Endodermal cell (in vitro differentiated cells): ENCODE measurements around the gene ZBTB7B. TPM values are rescaled to one million over a fixed set of nuclear protein-coding genes. Genes with fewer than 3 reads are reported as not detected.

Source experiments
- DNase-seq: peaks from one replicate; pipeline ENCODE4 v3.0.0-alpha.2; 2017
- H3K27ac ChIP-seq: 2 replicates; pipeline ENCODE4 v1.5.1; 2013; ENCODE audit warnings: mild to moderate bottlenecking, low read depth, low read length, moderate library complexity
- H3K27me3 ChIP-seq: 2 replicates; pipeline ENCODE4 v1.6.1; 2013; ENCODE audit warnings: mild to moderate bottlenecking, low read length, moderate library complexity; ENCODE audit not compliant: insufficient read depth, control insufficient read depth, poor library complexity, severe bottlenecking
- H3K36me3 ChIP-seq: 2 replicates; pipeline ENCODE4 v1.7.0; 2013; ENCODE audit warnings: mild to moderate bottlenecking, low read length, moderate library complexity; ENCODE audit not compliant: control insufficient read depth, insufficient read depth
- H3K4me1 ChIP-seq: one replicate; pipeline ENCODE4 v1.7.0; 2013; ENCODE audit warnings: low read length; ENCODE audit not compliant: control insufficient read depth, insufficient read depth
- H3K4me3 ChIP-seq: 2 replicates; pipeline ENCODE4 v1.5.1; 2013; ENCODE audit warnings: mild to moderate bottlenecking, low read length, moderate library complexity
- H3K9ac ChIP-seq: 2 replicates; pipeline ENCODE4 v1.6.1; 2013; ENCODE audit warnings: mild to moderate bottlenecking, low read length, moderate library complexity; ENCODE audit not compliant: poor library complexity, severe bottlenecking; ENCODE audit errors: extremely low read depth
- H3K9me3 ChIP-seq: 2 replicates; pipeline ENCODE4 v1.6.1; 2013; ENCODE audit warnings: mild to moderate bottlenecking, low read length, moderate library complexity; ENCODE audit not compliant: control insufficient read depth
- H3K27ac Mint-ChIP-seq: 2 replicates; pipeline ENCODE4 v1.8.0; 2020; ENCODE audit warnings: mixed read lengths
- H3K27me3 Mint-ChIP-seq: 2 replicates; pipeline ENCODE4 v1.8.0; 2021; ENCODE audit warnings: mild to moderate bottlenecking, mixed read lengths; ENCODE audit not compliant: insufficient read depth
- H3K36me3 Mint-ChIP-seq: 2 replicates; pipeline ENCODE4 v1.8.0; 2020; ENCODE audit warnings: low read depth, mixed read lengths
- H3K4me1 Mint-ChIP-seq: 2 replicates; pipeline ENCODE4 v1.8.0; 2020; ENCODE audit warnings: mixed read lengths
- H3K4me3 Mint-ChIP-seq: 2 replicates; pipeline ENCODE4 v1.8.0; 2020; ENCODE audit warnings: mild to moderate bottlenecking, moderate library complexity, mixed read lengths
- H3K9me3 Mint-ChIP-seq: 2 replicates; pipeline ENCODE4 v1.8.0; 2020; ENCODE audit warnings: mild to moderate bottlenecking, mixed read lengths
- WGBS, 2 experiments: methylation state at CpG; one replicate each; pipeline versions ENCODE4 v1.1.5 to v1.1.7; 2013; ENCODE audit warnings: missing lambda C conversion rate in 2 of 2, mixed read lengths in 1 of 2; ENCODE audit not compliant: insufficient coverage in 1 of 2, insufficient read length in 1 of 2; 5-methylcytosine and 5-hydroxymethylcytosine counted together
- total RNA-seq, 2 donors: library from RNA; stranded (reverse); fragmentation: NEBNext Ultra II Directional in 1 of 2; extraction: Animal tissue kit (Norgen Biotek cat#: 25700) in 1 of 2; gene quantifications; 2 replicates in 1 of 2; 3 replicates in 1 of 2; pipeline ENCODE4 v1.2.1, GENCODE V29; 2021
- TF ChIP-seq, protein P1 (sequence below): fragments of 200-600 bp; sonication (generic); conservative IDR thresholded peaks from 2 replicates; pipeline ENCODE4 v1.5.0; 2021; ENCODE audit warnings: antibody characterized with exemption, mild to moderate bottlenecking

ZBTB7B gene
- total RNA-seq, 2 donors from 2014 or later, result 21.2 to 23.3 TPM

- peak within 1 kb of the TSS; percentile 63 for H3K4me3 Mint-ChIP-seq
- peaks cover 21% of the 10 kb centered on the region for H3K27me3 Mint-ChIP-seq
- H3K4me1 Mint-ChIP-seq, result peaks cover 9% of the 10 kb centered on the region
- DNase-seq, result peak; percentile 95
- no peaks in the 10 kb centered on the region for H3K9me3 Mint-ChIP-seq
- H3K36me3 ChIP-seq, result no peaks in the 10 kb centered on the region
- TF ChIP-seq, protein P1, sequence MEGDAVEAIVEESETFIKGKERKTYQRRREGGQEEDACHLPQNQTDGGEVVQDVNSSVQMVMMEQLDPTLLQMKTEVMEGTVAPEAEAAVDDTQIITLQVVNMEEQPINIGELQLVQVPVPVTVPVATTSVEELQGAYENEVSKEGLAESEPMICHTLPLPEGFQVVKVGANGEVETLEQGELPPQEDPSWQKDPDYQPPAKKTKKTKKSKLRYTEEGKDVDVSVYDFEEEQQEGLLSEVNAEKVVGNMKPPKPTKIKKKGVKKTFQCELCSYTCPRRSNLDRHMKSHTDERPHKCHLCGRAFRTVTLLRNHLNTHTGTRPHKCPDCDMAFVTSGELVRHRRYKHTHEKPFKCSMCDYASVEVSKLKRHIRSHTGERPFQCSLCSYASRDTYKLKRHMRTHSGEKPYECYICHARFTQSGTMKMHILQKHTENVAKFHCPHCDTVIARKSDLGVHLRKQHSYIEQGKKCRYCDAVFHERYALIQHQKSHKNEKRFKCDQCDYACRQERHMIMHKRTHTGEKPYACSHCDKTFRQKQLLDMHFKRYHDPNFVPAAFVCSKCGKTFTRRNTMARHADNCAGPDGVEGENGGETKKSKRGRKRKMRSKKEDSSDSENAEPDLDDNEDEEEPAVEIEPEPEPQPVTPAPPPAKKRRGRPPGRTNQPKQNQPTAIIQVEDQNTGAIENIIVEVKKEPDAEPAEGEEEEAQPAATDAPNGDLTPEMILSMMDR, result peak; percentile 99
- H3K36me3 Mint-ChIP-seq, result no peaks in the 10 kb centered on the region
- peaks cover 28% of the 10 kb centered on the region for H3K27me3 ChIP-seq
- H3K4me1 ChIP-seq, result no peaks in the 10 kb centered on the region
- H3K9ac ChIP-seq, result no peak within 1 kb of the TSS
- peak within 1 kb of the TSS; percentile 83 for H3K27ac Mint-ChIP-seq
- H3K9me3 ChIP-seq, result no peaks in the 10 kb centered on the region
- H3K4me3 ChIP-seq, result peak within 1 kb of the TSS; percentile 87
- WGBS, 2 experiments, result 0 to 1% methylated on average over 20 to 99 of the region's 99 CpGs
- peak within 1 kb of the TSS; percentile 81 for H3K27ac ChIP-seq
Observed at GRCh38 chr1:155050560-155051341, 48.1 kb downstream of the ZBTB7B start, which contains the start of gene ADAM15. Gene ADAM15 (plus strand): TSS chr1:155051316. CDS start chr1:155051387, 71 bp downstream.

DNA sequence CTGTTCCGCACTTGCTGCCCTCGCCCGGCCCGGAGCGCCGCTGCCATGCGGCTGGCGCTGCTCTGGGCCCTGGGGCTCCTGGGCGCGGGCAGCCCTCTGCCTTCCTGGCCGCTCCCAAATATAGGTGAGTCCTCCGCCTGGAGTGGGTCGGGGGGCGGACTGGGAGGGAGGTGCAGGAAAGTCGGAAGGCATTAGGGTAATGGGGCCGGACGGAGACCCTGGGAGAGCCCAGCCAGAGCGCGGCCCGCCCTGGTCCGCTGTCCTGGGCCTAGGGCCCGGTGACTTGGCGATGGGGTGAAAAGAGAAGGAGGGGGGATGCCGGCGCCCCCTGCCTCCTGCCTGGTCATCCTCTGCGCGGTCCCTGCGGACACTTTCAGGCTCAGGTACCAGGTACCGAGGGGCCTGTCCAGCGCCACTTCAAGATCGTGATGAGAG lies 48.8 kb downstream of the ZBTB7B start:
- no peak overlapping the region for H3K27ac ChIP-seq
- no peaks in the 10 kb centered on the region for H3K9me3 ChIP-seq
- Mint-ChIP-seq H3K9me3 (no peaks in the 10 kb centered on the region), H3K4me3 (peak overlapping the region; percentile 63), H3K4me1 (peaks cover 9% of the 10 kb centered on the region), H3K27me3 (peaks cover 21% of the 10 kb centered on the region), H3K36me3 (no peaks in the 10 kb centered on the region), H3K27ac (no peak overlapping the region)
- 0 to 1% methylated on average over 6 to 31 of the region's 31 CpGs for WGBS, 2 experiments
- no peak for DNase-seq
- no peaks in the 10 kb centered on the region for H3K4me1 ChIP-seq
- H3K9ac ChIP-seq, result no peak overlapping the region
- H3K4me3 ChIP-seq, result peak overlapping the region; percentile 78
- no peaks in the 10 kb centered on the region for H3K36me3 ChIP-seq
- TF ChIP-seq, protein P1, result no peak
- peaks cover 28% of the 10 kb centered on the region for H3K27me3 ChIP-seq

- H3K4me1 ChIP-seq, result no peaks in the 10 kb centered on the region
- TF ChIP-seq, protein P1, result no peak
- H3K27ac Mint-ChIP-seq, result no peak overlapping the region
- no peak overlapping the region for H3K9ac ChIP-seq
- no peaks in the 10 kb centered on the region for H3K36me3 ChIP-seq
- H3K36me3 Mint-ChIP-seq, result no peaks in the 10 kb centered on the region
- H3K27ac ChIP-seq, result no peak overlapping the region
- no peaks in the 10 kb centered on the region for H3K9me3 Mint-ChIP-seq
- peak; percentile 71 for DNase-seq
- H3K9me3 ChIP-seq, result no peaks in the 10 kb centered on the region
- H3K4me1 Mint-ChIP-seq, result peaks cover 9% of the 10 kb centered on the region
- H3K27me3 Mint-ChIP-seq, result peaks cover 21% of the 10 kb centered on the region
- H3K27me3 ChIP-seq, result peaks cover 28% of the 10 kb centered on the region
- WGBS, 2 experiments, result 14 to 15% methylated on average over 5 to 27 of the region's 27 CpGs
- H3K4me3 ChIP-seq, result peak overlapping the region; percentile 78
- peak overlapping the region; percentile 63 for H3K4me3 Mint-ChIP-seq
Observed at GRCh38 chr1:155051777-155052398, 49.3 kb downstream of the ZBTB7B start.
